GM23338 (cell line): ENCODE data around the gene C15orf62. TPM values are rescaled to one million over a fixed set of nuclear protein-coding genes. Genes with fewer than 3 reads are reported as not detected.

Experiments
- ATAC-seq: fragments of 200-7000 bp; cut with Tn5 transposase; 3 replicates; pipeline ENCODE4 v1.9.1; 2020
- DNase-seq: peaks from one replicate; pipeline ENCODE4 v3.0.0-alpha.2; 2015; ENCODE audit warnings: low spot score
- H2AFZ ChIP-seq: fragments of 200-600 bp; sonication (generic); 2 replicates; pipeline ENCODE4 v1.8.0; 2016; ENCODE audit warnings: antibody characterized with exemption, mild to moderate bottlenecking, moderate library complexity
- H3F3A ChIP-seq: fragments of 200-600 bp; sonication (generic); replicated peaks from 2 replicates; pipeline ENCODE4 v1.8.0; 2017; ENCODE audit warnings: antibody characterized with exemption, mixed run types, low read depth
- H3K27ac ChIP-seq: fragments of 200-600 bp; sonication (generic); 2 replicates; pipeline ENCODE4 v1.6.1; 2016; ENCODE audit warnings: low read depth
- H3K27me3 ChIP-seq: fragments of 200-600 bp; sonication (generic); 2 replicates; pipeline ENCODE4 v1.8.0; 2016; ENCODE audit warnings: mild to moderate bottlenecking, mixed run types, moderate library complexity; ENCODE audit not compliant: insufficient read depth
- H3K36me3 ChIP-seq: fragments of 200-600 bp; sonication (generic); 2 replicates; pipeline ENCODE4 v1.8.0; 2016; ENCODE audit warnings: mild to moderate bottlenecking; ENCODE audit not compliant: insufficient read depth
- H3K4me1 ChIP-seq: fragments of 200-600 bp; sonication (generic); 2 replicates; pipeline ENCODE4 v1.8.0; 2016; ENCODE audit warnings: mild to moderate bottlenecking, moderate library complexity; ENCODE audit not compliant: insufficient read depth
- H3K4me2 ChIP-seq: fragments of 200-600 bp; sonication (generic); 2 replicates; pipeline ENCODE4 v1.7.1; 2017; ENCODE audit warnings: mixed run types
- H3K4me3 ChIP-seq: fragments of 200-600 bp; sonication (generic); 2 replicates; pipeline ENCODE4 v1.6.1; 2016; ENCODE audit warnings: mixed run types
- H3K79me2 ChIP-seq: fragments of 200-600 bp; sonication (generic); replicated peaks from 2 replicates; pipeline ENCODE4 v1.8.0; 2017; ENCODE audit warnings: mild to moderate bottlenecking; ENCODE audit not compliant: insufficient read depth
- H3K9me2 ChIP-seq: fragments of 200-600 bp; sonication (generic); 2 replicates; pipeline ENCODE4 v1.8.0; 2017; ENCODE audit not compliant: insufficient read depth
- H4K20me1 ChIP-seq: fragments of 200-600 bp; sonication (generic); replicated peaks from 2 replicates; pipeline ENCODE4 v1.8.0; 2017; ENCODE audit warnings: mild to moderate bottlenecking; ENCODE audit not compliant: insufficient read depth
- H3K27ac Mint-ChIP-seq: 2 replicates; pipeline ENCODE4 v1.8.0; 2020; ENCODE audit warnings: inconsistent platforms, mild to moderate bottlenecking, moderate library complexity, mixed read lengths
- H3K27me3 Mint-ChIP-seq: 3 replicates; pipeline ENCODE4 v1.8.0; 2022; ENCODE audit warnings: low read depth, mild to moderate bottlenecking, moderate library complexity, mixed read lengths, inconsistent platforms; ENCODE audit not compliant: insufficient read depth, poor library complexity
- H3K36me3 Mint-ChIP-seq: 3 replicates; pipeline ENCODE4 v1.8.0; 2021; ENCODE audit warnings: low read depth, mild to moderate bottlenecking, inconsistent platforms, moderate library complexity, mixed read lengths
- H3K4me1 Mint-ChIP-seq: 3 replicates; pipeline ENCODE4 v1.8.0; 2020; ENCODE audit warnings: mild to moderate bottlenecking, inconsistent platforms, mixed read lengths
- H3K4me3 Mint-ChIP-seq: 3 replicates; pipeline ENCODE4 v1.8.0; 2021; ENCODE audit warnings: moderate library complexity, mild to moderate bottlenecking, inconsistent platforms, mixed read lengths
- H3K9me3 Mint-ChIP-seq: 3 replicates; pipeline ENCODE4 v1.8.0; 2020; ENCODE audit warnings: moderate library complexity, mild to moderate bottlenecking, inconsistent platforms, mixed read lengths
- CREB1 ChIP-seq: fragments of 250-450 bp; sonication (Bioruptor Pico); IDR thresholded peaks from 2 replicates; pipeline ENCODE4 v1.5.0; 2020; ENCODE audit warnings: low read depth, mild to moderate bottlenecking, moderate library complexity
- CTCF ChIP-seq, 2 experiments: fragments of 200-600 bp in 1 of 2; sonication (generic) in 1 of 2; conservative IDR thresholded peaks; 2 replicates each; pipeline versions ENCODE4 v1.5.1 to v1.6.1; 2016 to 2017; ENCODE audit warnings: antibody characterized with exemption in 2 of 2, low read depth in 2 of 2, mild to moderate bottlenecking in 2 of 2, moderate library complexity in 1 of 2
- EZH2 ChIP-seq: fragments of 200-600 bp; sonication (generic); IDR thresholded peaks from one replicate; pipeline ENCODE4 v1.8.0; 2017; ENCODE audit warnings: antibody characterized with exemption, mild to moderate bottlenecking, low read depth; ENCODE audit not compliant: unreplicated experiment
- EZH2phosphoT487 ChIP-seq: fragments of 200-600 bp; sonication (generic); IDR thresholded peaks from one replicate; pipeline ENCODE4 v1.8.1; 2018; ENCODE audit warnings: antibody characterized with exemption; ENCODE audit not compliant: unreplicated experiment
- JUNB ChIP-seq: IDR thresholded peaks from one replicate; pipeline ENCODE4 v1.6.1; 2016; ENCODE audit warnings: antibody characterized with exemption; ENCODE audit not compliant: unreplicated experiment
- NANOG ChIP-seq: IDR thresholded peaks from 2 replicates; pipeline ENCODE4 v1.6.1; 2016; ENCODE audit warnings: antibody characterized with exemption, borderline replicate concordance
- POLR2AphosphoS5 ChIP-seq: IDR thresholded peaks from 2 replicates; pipeline ENCODE4 v1.6.1; 2016; ENCODE audit warnings: antibody characterized with exemption, low read depth
- REST ChIP-seq: IDR thresholded peaks from one replicate; pipeline ENCODE4 v1.6.1; 2018; ENCODE audit warnings: antibody characterized with exemption; ENCODE audit not compliant: unreplicated experiment
- STAT1 ChIP-seq: IDR thresholded peaks from one replicate; pipeline ENCODE4 v1.6.1; 2016; ENCODE audit warnings: antibody characterized with exemption; ENCODE audit not compliant: unreplicated experiment
- ZNF114 ChIP-seq: fragments of 250-450 bp; sonication (Bioruptor Pico); IDR thresholded peaks from 2 replicates; pipeline ENCODE4 v1.5.0; 2020; ENCODE audit warnings: mild to moderate bottlenecking, moderate library complexity
- ZNF331 ChIP-seq: fragments of 250-450 bp; sonication (Bioruptor Pico); IDR thresholded peaks from 2 replicates; pipeline ENCODE4 v1.5.0; 2020; ENCODE audit warnings: low read depth, mild to moderate bottlenecking, moderate library complexity
- polyA plus RNA-seq: library from polyadenylated mRNA; unstranded; fragments of >200 nt; fragmentation: Nextera tagmentation; extraction: Ambion mirVana; gene quantifications from 2 replicates; pipeline ENCODE4 v1.2.1, GENCODE V29; 2016
- total RNA-seq: library from RNA; depleted of rRNA; stranded (reverse); fragments of >200 nt; shearing (Covaris generic); gene quantifications from 2 replicates; pipeline ENCODE4 v1.2.3, GENCODE V29; 2014
- TF ChIP-seq, protein P1 (sequence below): fragments of 250-450 bp; sonication (Bioruptor Pico); IDR thresholded peaks from 2 replicates; pipeline ENCODE4 v1.5.0; 2020; ENCODE audit warnings: mild to moderate bottlenecking, moderate library complexity
- TF ChIP-seq, protein P2 (sequence below): IDR thresholded peaks from 2 replicates; pipeline ENCODE4 v1.6.1; 2016; ENCODE audit warnings: antibody characterized with exemption

The C15orf62 gene
- total and polyA plus RNA-seq, 2 experiments from 2014 or later = 0.16 to 0.80 TPM

DNA sequence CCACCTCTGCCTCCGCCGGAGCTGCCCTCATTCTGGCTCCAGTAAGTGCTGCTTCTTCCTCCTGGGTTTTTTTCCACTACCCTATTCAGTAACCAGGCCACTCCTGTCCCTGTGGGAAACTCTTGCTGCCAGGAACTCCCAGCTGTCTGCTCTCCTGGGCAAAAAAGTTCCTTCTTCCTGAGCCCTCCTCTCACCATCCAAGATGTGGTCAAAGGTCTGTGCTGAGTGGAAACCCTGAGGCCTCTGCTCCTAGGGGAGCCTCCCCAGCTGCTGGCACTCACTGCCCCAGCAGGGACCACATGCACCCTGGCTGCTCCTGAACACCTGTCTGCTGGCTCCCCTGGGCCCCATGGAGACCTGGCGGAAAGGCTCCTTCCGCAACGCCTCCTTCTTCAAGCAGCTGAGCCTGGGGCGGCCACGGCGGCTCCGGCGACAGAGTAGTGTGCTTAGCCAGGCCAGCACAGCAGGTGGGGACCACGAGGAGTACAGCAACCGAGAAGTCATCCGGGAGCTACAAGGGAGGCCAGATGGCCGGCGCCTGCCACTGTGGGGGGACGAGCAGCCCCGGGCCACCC is 454 bp downstream of the C15orf62 start:
- DNase-seq (no peak), ATAC-seq (no peak)
- Histone ChIP-seq H3F3A (no peaks in the 10 kb centered on the region; the same call in none of the 2 replicates), H3K36me3 (no peaks in the 10 kb centered on the region), H3K27ac (no peak overlapping the region), H3K4me1 (peaks cover 6% of the 10 kb centered on the region; the same call in 1 of the 2 replicates), H3K27me3 (no peaks in the 10 kb centered on the region), H3K9me2 (no peaks in the 10 kb centered on the region), H4K20me1 (no peaks in the 10 kb centered on the region), H2AFZ (no peak overlapping the region), H3K4me3 (no peak overlapping the region), H3K4me2 (no peak overlapping the region), H3K79me2 (no peaks in the 10 kb centered on the region)
- no peaks in the 10 kb centered on the region for H3K9me3 Mint-ChIP-seq
- H3K27me3 Mint-ChIP-seq = peaks cover 18% of the 10 kb centered on the region
- H3K36me3 Mint-ChIP-seq = peaks cover 10% of the 10 kb centered on the region
- H3K4me3 Mint-ChIP-seq = no peak overlapping the region
- TF ChIP-seq CREB1 (CRISPR knock-in tag) = no peak
- TF ChIP-seq JUNB = no peak
- no peak for TF ChIP-seq EZH2phosphoT487
- no peak for TF ChIP-seq STAT1
- no peak for TF ChIP-seq POLR2AphosphoS5
- no peak for TF ChIP-seq NANOG
- TF ChIP-seq, protein P1, sequence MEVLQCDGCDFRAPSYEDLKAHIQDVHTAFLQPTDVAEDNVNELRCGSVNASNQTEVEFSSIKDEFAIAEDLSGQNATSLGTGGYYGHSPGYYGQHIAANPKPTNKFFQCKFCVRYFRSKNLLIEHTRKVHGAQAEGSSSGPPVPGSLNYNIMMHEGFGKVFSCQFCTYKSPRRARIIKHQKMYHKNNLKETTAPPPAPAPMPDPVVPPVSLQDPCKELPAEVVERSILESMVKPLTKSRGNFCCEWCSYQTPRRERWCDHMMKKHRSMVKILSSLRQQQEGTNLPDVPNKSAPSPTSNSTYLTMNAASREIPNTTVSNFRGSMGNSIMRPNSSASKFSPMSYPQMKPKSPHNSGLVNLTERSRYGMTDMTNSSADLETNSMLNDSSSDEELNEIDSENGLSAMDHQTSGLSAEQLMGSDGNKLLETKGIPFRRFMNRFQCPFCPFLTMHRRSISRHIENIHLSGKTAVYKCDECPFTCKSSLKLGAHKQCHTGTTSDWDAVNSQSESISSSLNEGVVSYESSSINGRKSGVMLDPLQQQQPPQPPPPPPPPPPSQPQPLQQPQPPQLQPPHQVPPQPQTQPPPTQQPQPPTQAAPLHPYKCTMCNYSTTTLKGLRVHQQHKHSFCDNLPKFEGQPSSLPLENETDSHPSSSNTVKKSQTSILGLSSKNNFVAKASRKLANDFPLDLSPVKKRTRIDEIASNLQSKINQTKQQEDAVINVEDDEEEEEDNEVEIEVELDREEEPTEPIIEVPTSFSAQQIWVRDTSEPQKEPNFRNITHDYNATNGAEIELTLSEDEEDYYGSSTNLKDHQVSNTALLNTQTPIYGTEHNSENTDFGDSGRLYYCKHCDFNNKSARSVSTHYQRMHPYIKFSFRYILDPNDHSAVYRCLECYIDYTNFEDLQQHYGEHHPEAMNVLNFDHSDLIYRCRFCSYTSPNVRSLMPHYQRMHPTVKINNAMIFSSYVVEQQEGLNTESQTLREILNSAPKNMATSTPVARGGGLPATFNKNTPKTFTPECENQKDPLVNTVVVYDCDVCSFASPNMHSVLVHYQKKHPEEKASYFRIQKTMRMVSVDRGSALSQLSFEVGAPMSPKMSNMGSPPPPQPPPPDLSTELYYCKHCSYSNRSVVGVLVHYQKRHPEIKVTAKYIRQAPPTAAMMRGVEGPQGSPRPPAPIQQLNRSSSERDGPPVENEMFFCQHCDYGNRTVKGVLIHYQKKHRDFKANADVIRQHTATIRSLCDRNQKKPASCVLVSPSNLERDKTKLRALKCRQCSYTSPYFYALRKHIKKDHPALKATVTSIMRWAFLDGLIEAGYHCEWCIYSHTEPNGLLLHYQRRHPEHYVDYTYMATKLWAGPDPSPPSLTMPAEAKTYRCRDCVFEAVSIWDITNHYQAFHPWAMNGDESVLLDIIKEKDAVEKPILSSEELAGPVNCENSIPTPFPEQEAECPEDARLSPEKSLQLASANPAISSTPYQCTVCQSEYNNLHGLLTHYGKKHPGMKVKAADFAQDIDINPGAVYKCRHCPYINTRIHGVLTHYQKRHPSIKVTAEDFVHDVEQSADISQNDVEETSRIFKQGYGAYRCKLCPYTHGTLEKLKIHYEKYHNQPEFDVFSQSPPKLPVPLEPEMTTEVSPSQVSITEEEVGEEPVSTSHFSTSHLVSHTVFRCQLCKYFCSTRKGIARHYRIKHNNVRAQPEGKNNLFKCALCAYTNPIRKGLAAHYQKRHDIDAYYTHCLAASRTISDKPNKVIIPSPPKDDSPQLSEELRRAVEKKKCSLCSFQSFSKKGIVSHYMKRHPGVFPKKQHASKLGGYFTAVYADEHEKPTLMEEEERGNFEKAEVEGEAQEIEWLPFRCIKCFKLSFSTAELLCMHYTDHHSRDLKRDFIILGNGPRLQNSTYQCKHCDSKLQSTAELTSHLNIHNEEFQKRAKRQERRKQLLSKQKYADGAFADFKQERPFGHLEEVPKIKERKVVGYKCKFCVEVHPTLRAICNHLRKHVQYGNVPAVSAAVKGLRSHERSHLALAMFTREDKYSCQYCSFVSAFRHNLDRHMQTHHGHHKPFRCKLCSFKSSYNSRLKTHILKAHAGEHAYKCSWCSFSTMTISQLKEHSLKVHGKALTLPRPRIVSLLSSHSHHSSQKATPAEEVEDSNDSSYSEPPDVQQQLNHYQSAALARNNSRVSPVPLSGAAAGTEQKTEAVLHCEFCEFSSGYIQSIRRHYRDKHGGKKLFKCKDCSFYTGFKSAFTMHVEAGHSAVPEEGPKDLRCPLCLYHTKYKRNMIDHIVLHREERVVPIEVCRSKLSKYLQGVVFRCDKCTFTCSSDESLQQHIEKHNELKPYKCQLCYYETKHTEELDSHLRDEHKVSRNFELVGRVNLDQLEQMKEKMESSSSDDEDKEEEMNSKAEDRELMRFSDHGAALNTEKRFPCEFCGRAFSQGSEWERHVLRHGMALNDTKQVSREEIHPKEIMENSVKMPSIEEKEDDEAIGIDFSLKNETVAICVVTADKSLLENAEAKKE (CRISPR knock-in tag) = no peak
- TF ChIP-seq ZNF114 (CRISPR knock-in tag) = no peak
- no peak for TF ChIP-seq CTCF (conservative IDR thresholded peaks at IDR 0.05; ENCODE audit: low read depth in 2 of 2)
- no peak for TF ChIP-seq REST
- TF ChIP-seq EZH2 = no peak
- no peak for TF ChIP-seq ZNF331 (CRISPR knock-in tag)
- TF ChIP-seq, protein P2, sequence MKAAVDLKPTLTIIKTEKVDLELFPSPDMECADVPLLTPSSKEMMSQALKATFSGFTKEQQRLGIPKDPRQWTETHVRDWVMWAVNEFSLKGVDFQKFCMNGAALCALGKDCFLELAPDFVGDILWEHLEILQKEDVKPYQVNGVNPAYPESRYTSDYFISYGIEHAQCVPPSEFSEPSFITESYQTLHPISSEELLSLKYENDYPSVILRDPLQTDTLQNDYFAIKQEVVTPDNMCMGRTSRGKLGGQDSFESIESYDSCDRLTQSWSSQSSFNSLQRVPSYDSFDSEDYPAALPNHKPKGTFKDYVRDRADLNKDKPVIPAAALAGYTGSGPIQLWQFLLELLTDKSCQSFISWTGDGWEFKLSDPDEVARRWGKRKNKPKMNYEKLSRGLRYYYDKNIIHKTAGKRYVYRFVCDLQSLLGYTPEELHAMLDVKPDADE = no peak
- H3K27ac Mint-ChIP-seq = no peak overlapping the region; the same call in 1 of the 2 replicates
- peaks cover 34% of the 10 kb centered on the region for H3K4me1 Mint-ChIP-seq
